ENCODE results near the gene NAA80. TPM values are rescaled to one million over a fixed set of nuclear protein-coding genes. Genes with fewer than 3 reads are reported as not detected.

The NAA80 gene
- total RNA-seq, 1 donor, result 6.5 TPM

DNA sequence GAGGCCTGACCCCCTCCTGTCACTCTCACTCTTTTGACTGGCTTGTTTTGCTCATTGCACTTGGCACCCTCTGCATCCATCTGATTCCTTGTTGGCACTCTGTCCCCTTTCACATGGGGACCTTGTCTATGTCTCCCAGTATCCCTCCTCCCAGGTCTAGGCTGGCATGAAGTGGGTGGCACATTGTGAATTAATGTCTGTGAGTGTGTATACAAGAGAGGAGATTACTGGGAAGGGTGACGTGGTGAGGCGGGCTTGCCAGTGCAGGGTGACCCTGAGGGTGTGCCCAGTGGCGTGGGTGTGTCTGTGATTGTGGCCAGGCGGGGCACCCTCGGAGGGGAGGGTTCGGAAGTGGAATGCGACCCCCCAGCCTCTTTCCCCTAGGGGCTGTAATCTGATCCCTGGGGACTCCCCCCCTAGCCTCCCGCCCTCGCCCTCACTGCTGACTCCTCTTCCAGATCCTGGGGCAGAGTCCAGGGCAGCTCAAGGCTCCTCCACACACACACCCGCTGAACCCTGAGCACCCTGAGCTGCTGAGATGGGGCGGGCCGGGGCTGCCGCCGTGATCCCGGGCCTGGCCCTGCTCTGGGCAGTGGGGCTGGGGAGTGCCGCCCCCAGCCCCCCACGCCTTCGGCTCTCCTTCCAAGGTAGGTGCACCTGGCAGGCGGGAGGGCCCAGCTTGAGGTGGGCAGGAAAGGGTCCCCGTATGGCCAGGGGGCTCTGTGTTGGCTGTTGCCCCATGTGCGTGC lies 30.3 kb downstream of the NAA80 start, which contains the start of gene SEMA3B:
TSS of gene SEMA3B (plus strand) at position 445 of the 749 bp plus-strand sequence. CDS start at position 539, 94 bp downstream.
- H3K4me3 ChIP-seq (ENCODE audit: low read depth, low read length), result peak within 1 kb of the TSS; percentile 73
- TF ChIP-seq, protein P1, sequence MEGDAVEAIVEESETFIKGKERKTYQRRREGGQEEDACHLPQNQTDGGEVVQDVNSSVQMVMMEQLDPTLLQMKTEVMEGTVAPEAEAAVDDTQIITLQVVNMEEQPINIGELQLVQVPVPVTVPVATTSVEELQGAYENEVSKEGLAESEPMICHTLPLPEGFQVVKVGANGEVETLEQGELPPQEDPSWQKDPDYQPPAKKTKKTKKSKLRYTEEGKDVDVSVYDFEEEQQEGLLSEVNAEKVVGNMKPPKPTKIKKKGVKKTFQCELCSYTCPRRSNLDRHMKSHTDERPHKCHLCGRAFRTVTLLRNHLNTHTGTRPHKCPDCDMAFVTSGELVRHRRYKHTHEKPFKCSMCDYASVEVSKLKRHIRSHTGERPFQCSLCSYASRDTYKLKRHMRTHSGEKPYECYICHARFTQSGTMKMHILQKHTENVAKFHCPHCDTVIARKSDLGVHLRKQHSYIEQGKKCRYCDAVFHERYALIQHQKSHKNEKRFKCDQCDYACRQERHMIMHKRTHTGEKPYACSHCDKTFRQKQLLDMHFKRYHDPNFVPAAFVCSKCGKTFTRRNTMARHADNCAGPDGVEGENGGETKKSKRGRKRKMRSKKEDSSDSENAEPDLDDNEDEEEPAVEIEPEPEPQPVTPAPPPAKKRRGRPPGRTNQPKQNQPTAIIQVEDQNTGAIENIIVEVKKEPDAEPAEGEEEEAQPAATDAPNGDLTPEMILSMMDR (IDR thresholded peaks at IDR 0.05; ENCODE audit: insufficient read depth, low read depth, low read length), result no peak
- peak; percentile 29 for DNase-seq (ENCODE audit: low read depth)

DNA sequence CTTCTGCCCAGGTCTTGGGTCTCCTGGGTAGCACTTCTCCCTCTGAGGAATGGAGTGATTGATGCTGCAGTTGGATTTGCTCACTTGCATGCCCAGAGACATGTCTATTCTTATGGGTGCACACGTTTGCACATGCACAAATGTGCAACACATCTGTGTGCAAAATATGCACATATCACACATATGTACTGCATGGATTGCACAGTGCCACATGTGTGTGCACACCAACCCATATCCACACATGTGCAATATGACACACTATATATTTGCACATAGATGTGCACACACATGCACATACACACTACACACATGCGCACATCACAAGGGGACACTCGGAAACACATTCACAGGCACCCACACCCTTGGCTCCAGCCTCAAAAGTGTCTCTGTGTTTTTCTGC lies 30.9 kb downstream of the NAA80 start:
- H3K4me3 ChIP-seq (ENCODE audit: low read depth, low read length), result peak overlapping the region; percentile 73
- DNase-seq (ENCODE audit: low read depth), result no peak
- TF ChIP-seq, protein P1 (IDR thresholded peaks at IDR 0.05; ENCODE audit: insufficient read depth, low read depth, low read length), result no peak

DNA sequence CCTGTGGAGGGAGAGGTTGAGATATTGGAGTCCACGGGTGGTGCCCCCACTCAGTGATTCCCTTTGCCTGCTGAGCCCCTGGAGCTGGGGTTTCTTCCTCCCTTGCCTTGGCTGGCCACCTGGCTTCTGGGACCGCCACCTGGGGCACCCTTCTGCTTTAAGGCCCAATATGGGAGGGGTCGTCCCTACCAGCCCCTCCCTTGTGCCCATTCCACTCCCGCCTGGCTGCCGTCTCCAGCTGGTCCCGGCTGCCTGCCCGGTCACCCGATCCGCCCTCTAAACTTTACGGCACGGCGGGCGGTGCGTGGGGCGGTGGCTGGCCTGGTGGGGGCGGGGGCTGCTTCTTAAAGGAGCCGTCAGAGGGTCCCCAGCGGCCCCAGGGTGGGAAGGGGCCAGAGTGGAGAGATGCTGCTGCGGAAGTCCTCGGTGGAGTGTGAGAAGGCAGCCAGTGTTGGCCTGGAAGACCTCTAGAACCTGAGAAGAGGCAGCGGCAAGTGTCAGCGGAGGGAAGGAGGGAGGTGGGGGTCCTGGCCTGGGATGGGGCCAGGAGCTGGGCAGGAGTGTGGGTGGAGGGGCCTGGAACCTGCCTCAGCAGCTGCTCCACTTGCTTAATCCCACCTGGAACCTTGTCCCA lies 31.8 kb downstream of the NAA80 start:
- peak overlapping the region; percentile 73 for H3K4me3 ChIP-seq (ENCODE audit: low read depth, low read length)
- DNase-seq (ENCODE audit: low read depth), result peak; percentile 44
- TF ChIP-seq, protein P1 (IDR thresholded peaks at IDR 0.05; ENCODE audit: insufficient read depth, low read depth, low read length), result no peak

DNA sequence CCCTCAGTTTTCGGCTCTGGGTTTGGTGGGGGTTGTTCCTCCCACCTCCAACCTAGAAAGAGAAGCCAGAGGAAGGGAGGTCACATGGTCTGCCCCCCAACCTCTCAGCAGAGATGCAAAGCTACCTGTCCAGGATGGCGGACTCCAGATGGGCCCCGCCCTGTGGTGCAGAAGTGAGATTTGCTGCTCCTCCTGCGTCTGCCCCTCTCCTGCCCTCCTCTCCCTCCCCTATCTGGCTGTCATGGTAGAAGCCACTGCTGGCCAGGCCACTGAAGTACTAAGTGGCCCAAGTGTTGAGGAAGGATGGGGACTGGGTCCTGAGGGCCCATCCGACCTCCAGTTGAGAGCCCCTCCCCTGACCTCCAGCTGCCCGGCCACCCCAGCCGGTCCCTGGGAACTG lies 32.4 kb downstream of the NAA80 start:
- H3K4me3 ChIP-seq (ENCODE audit: low read depth, low read length), result peak overlapping the region; percentile 73
- TF ChIP-seq, protein P1 (IDR thresholded peaks at IDR 0.05; ENCODE audit: insufficient read depth, low read depth, low read length), result no peak
- DNase-seq (ENCODE audit: low read depth), result no peak

DNA sequence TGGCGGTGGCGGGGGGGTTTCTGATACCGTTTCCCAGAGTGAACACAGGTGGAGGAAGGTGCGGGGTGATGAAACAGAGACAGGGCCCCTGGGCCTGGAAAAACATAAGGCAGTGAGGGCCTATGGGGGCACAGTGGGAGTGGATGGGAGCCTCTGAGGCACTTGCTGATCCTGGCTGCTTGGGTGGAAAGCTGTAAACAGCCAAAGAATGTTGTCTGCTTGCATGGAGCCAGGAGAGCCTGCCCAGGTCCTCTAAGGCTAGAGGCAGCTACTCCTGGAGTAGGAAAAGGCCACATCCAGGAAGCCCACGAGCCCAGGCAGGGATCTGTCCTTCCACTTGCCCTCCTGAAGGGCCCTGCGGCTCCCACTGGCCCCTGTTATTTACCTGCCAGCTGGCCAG lies 33.2 kb downstream of the NAA80 start:
- TF ChIP-seq, protein P1 (IDR thresholded peaks at IDR 0.05; ENCODE audit: insufficient read depth, low read depth, low read length), result no peak
- DNase-seq (ENCODE audit: low read depth), result no peak
- no peak overlapping the region for H3K4me3 ChIP-seq (ENCODE audit: low read depth, low read length)

DNA sequence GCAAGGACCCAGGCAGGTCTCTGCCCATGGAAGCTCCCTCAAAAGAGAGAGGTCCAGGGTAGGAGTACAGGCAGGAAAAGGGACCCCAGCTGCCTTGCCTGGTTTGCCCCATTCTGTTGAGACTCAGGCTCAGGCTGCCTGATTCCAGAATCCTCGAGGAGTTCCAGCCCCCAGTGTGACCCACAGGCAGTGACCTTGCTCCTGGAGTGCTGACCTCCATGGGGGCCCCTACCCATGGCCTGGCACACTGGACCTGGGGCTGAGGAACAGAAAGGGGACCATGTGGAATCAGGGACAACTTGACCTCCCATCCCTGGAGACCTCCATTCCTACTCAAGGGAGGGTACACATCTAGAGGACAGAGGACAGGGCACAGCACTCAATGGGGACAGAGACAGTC lies 33.6 kb downstream of the NAA80 start:
- TF ChIP-seq, protein P1 (IDR thresholded peaks at IDR 0.05; ENCODE audit: insufficient read depth, low read depth, low read length), result no peak
- H3K4me3 ChIP-seq (ENCODE audit: low read depth, low read length), result no peak overlapping the region
- DNase-seq (ENCODE audit: low read depth), result no peak

Measured in fibroblast of villous mesenchyme (primary cell).